HG02973 (cell line): ENCODE measurements around the gene OR5AC2.

ENCODE experiments used
- ATAC-seq: cut with Tn5 transposase; IDR thresholded peaks from one replicate; pipeline ENCODE4 v1.9.1; 2021; ENCODE audit warnings: moderate library complexity; ENCODE audit not compliant: unreplicated experiment

The OR5AC2 gene

GRCh38 chr3:98086873-98087272 lies at the start of gene OR5AC2:
TSS of gene OR5AC2 (plus strand) at chr3:98087173. CDS start at chr3:98087173, 0 bp downstream.
- no peak for ATAC-seq

- ATAC-seq = no peak
These were observed 48.7 kb upstream of the OR5AC2 start for GRCh38 chr3:98038286-98038685.

GRCh38 chr3:98038876-98039275 lies 48.1 kb upstream of the OR5AC2 start:
- ATAC-seq = no peak

DNA sequence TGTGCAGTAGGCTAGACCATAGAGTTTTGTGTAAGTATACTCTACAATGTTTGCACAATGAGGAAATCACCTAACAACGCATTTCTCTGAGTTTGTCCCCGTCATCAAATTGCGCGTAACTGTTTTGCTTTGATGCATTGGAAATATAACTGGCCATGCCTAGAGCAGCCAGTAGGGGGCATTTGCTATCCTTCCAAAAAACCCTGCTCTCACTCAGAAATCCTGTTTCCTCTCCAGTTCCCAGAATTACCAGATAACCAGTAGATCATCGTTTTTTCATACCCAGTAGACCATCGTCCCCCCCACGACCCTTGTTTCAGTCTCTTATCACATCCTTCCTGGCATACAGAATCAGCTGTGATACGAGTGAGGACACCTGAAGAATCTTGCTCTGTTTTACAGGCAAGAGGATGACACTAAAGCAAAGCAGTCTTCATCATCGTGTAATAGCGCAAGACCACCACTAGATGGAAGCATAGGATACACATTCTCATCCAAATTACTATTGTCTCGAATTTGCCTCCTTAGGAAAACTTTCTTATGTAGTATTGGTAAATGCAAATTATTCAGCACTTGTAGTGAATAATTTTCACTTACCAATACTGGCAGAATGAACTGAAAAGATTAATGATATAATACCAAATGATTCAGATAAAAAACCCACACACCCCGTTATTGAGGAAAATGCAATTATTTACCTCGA lies 47.5 kb upstream of the OR5AC2 start:
- peak; percentile 95 for ATAC-seq

DNA sequence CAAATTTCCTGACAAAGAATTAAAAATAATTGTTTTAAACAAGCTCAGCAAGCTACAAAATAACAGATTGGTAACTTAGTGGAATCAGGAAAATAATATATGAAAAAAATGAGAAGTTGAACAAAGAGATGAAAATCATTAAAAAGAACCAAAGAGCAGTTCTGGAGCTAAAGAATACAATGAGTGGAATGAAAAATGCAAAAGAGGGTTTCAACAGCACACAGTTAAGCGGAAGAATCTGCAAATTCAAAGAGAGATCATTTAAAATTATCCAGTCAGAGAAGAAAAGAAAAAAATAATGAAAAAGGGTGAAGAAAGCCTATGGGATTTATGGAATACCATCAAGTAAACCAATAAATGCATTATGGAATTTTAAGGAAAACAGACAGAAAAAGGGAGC lies 45.6 kb upstream of the OR5AC2 start:
- no peak for ATAC-seq

DNA sequence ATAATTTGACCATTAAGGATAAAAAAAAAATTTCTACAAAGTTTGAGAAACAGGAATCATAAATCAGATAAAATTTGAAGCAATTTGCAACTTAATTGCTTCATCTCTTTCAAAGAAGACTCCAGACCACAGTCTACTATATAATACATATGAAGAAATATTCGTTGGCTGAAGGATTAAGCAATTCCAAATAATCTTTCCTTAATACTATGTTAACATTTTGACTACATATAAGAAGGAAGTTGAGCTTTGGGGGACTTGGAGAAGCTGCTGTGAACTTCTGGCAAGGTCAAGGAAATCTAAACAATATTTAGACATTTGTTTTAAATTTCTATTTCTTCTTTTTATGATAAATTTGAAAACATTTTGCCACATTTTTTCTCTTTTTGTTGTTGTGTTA lies 38.4 kb upstream of the OR5AC2 start:
- no peak for ATAC-seq

DNA sequence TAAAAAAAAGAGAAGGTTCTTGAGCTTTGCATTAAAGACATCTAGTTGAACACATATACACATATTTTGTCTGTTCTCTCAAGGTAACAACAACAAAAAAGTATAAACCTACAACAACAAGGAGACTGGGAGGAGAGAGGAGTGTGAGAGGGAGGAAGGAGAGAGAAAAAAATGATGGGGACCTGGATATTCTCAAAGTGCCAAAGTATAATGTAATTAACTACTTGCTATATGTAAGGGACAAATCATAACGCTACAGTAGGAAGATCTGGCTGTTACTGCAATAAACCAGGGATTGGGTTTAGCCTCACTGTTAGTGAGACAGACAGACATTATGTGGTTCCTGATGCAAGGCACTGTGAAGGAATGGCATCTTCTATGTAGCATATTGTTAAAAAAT lies 37.7 kb upstream of the OR5AC2 start:
- ATAC-seq = no peak

DNA sequence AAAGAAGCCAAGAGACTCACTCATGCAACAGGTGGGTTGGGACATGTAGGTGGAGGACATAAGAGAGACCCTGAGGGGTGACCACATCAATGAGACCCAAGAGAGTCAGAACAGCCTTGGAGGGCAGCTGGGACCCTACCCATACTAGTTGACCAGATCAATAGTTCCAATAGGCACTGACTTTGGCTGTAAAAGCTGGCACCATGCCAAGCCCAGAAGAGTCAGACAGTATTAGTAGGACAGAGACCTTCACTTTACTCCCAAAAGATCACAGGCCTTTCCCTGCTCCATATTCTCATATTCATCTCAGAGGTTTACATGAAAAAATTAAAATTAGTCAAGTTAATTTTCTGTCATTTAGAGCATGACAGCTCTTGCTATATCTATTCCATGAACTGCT lies 30.9 kb upstream of the OR5AC2 start:
- no peak for ATAC-seq

GRCh38 chr3:98057631-98058030 lies 29.3 kb upstream of the OR5AC2 start:
- ATAC-seq = no peak

- no peak for ATAC-seq
These were observed 28.6 kb upstream of the OR5AC2 start for GRCh38 chr3:98058244-98058960.

DNA sequence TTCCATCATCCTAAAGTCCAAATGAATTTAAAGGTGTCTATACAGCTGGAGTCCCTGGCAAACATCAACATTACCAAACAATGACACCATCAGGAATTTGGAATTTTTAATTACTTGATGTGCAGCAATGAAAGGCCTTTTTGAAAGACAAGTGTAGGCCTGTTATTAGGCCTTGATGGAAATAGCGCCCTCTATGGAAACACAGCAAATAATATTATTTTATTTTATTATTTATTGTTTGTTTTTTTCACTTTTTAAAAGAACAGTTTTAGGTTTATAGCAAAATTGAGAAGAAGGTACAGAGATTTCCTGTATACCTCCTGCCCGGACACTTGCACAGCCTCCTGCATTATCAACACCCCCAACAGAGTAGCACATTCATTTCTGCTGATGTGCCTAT lies 18.1 kb upstream of the OR5AC2 start:
- ATAC-seq = no peak

DNA sequence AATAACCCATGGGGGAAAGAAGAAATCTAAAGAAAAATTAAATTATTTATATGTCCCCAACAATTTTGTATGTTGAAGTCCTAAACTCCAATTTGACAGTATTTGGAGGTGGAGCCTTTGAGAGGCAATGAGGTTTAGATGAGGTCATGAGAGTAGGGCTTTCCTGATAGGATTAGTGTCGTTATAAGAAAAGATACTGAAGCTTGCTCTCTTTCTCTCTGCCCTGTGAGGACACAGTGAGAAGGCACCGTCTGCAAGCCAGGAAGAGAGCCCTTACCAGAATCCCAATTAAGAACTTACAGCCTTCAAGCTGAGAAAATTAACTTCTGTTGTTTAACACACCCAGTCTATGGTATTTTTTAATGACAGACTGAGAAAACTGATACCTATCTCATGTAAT lies 16.1 kb upstream of the OR5AC2 start:
- no peak for ATAC-seq

DNA sequence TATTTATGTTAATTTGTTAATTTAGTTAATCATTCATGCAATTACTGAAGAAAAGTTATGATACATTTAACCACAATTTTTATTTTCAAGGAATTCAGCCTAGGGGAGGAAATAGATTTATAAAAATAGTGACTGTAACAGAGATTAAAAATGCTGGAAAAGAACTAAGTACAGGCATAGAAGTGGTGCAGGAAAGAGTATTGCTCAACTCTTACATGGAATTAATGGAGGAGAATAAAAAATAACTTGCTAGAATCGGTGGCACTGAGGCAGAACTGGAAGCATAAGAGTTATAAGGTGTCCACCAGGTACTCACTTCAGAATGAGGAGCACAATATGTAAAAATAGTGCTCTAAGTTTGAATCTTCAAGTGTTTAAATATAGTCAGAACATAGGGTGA lies 13.5 kb upstream of the OR5AC2 start:
- ATAC-seq = no peak

DNA sequence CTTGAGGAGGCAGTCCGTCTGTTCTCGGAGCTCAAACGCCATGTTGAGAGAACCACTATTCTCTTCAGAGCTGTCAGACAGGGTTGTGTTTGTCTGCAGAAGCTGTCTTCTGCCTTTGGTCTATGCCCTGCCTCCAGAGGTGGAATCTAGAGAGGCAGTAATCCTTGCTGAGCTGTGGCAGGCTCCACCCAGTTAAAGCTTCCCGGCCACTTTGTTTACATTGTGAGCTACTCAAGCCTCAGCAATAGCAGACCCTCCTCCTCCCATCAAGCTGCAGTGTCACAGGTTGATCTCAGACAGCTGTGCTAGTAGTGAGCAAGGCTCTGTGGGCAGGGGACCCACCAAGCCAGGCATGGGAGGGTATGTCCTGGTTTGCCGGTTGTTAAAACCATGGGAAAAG lies 8.9 kb downstream of the OR5AC2 start:
- no peak for ATAC-seq

GRCh38 chr3:98099848-98100247 lies 12.9 kb downstream of the OR5AC2 start:
- no peak for ATAC-seq

DNA sequence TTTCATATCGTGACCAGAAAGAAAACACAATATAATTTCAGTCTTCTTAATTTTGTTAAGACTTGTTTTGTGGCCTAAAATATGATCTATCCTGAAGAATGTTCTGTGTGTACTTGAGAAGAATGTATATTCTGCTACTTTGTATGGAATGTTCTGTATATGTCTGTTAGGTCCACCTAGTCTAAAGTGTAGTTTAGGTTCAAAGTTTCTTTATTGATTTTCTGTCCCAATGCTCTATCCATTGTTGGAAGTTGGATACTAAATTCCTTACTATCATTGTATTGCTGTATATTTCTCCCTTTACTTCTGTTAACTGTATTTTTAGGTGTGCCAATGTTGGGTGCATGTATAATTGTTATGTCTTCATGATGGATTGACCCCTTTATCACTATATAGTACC lies 21.2 kb downstream of the OR5AC2 start:
- ATAC-seq = no peak

DNA sequence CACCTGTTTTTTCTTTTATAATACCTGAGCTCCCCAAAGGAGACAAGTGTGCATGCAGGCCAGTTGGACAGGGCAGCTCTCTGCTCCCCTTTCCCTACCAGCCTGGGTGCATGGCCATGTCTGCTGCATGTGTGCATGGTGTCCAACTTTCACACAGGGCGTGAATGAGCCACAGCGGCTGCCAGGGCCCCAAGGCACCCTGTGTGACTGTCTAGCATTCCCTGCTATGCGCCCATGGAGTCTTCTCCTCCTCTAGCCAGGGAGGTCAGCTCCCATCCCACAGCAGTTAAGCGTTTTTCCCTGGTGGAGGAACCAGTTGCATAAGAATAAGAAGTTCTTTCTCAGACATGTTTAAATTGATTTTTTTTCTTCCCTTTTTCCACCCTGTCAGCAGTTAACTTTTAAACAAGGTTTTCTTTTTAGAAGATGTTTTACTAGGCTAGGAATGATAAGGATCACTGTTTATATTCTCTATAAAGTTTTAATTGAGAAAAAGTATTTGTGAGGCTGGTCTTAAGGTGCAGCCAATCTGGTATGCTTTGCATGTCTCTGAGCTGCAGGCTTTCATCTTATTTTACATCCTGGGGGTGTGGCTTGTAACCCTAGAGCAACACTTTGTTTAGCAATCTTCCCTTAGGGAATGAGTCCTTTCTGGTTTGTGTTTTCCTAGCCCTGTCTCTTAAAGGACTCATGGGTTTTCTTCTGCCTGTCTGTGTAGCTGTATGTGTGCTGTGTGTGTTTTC lies 23.0 kb downstream of the OR5AC2 start:
- ATAC-seq = no peak

DNA sequence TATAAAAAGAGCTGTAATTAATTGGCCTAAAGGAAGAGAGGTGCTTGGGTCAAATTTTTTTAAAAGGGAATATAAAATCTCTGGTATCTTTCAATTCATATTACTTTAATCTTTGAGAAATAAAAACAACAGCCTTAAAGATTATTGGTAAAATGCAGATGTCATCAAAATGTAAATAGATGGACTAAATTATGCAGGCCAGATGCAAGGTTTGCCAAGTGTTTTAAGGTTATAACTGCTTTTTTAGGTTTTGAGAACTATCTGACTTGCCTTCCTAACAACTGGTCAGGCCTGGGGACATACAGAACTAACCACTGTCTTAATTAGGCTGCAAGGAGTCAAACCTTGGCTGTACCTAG lies 23.6 kb downstream of the OR5AC2 start:
- no peak for ATAC-seq

DNA sequence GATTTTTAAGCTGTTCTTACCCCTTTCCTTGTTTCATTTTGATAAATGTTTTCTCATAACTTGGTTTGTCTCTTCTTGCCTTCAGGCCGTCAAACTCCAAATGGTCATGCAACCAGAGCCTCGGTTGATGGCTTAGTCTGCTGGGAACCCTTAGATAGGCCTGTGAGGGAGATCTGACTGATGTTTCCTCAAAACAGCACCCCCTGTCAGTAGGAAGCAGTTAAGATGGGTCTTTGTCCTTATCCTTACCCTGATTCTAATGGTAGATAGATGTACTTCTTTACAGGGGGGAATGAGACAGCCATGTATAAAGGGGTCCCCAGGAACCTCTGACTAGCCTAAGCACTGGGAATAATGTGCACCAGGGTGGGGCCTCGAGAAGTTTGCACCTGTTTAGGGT lies 27.3 kb downstream of the OR5AC2 start:
- ATAC-seq = no peak

- no peak for ATAC-seq
These were observed 28.7 kb downstream of the OR5AC2 start for GRCh38 chr3:98115717-98116116.

DNA sequence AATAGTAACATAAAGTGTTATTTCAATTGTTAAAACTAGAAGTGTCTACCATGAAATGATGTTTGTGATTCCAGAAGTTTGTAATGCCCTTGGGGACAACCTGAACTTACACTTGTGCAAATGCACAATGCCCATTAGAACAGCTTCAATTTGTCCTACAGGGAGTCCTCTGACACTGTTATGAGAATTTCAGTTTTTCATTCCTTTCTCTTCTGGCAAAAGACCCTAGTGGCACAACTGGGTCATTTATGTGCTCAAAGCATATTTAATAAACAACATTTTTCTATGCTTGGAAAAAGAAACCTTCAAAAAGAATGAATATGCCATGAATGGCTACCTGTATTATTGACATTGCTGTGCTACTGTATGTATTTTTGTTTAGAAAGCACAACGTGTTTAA lies 43.4 kb downstream of the OR5AC2 start, which contains the start of gene OR5H1:
TSS of gene OR5H1 (plus strand) at position 301 of the 400 bp plus-strand sequence. CDS start 1,977 bp downstream, outside the sequence.
- ATAC-seq = no peak

- ATAC-seq = no peak
These were observed 49.7 kb downstream of the OR5AC2 start for GRCh38 chr3:98136631-98137030.
